ENCODE results near the gene SNAP47. TPM values are rescaled to one million over a fixed set of nuclear protein-coding genes. Genes with fewer than 3 reads are reported as not detected.

The SNAP47 gene
- total and polyA plus RNA-seq, 2 experiments from 2014 or later = 29.3 to 40.1 TPM

- no peak overlapping the region for H3K9ac ChIP-seq
- no peaks in the 10 kb centered on the region for H4K20me1 ChIP-seq (ENCODE audit: insufficient read depth)
- no peaks in the 10 kb centered on the region for H3F3A ChIP-seq (ENCODE audit: insufficient read depth)
- peaks cover 3% of the 10 kb centered on the region; the same call in 1 of the 2 replicates for H3K36me3 ChIP-seq (ENCODE audit: low read depth)
- no peaks in the 10 kb centered on the region for H3K9me3 ChIP-seq (ENCODE audit: low read depth)
- H3K9me2 ChIP-seq (ENCODE audit: insufficient read depth) = no peaks in the 10 kb centered on the region
- no peak overlapping the region for H3K4me3 ChIP-seq
- in situ Hi-C loops (cut with MboI) = no loop called here
- no peak overlapping the region for H2AFZ ChIP-seq
- H3K27me3 ChIP-seq (replicated peaks; ENCODE audit: insufficient read depth) = no peaks in the 10 kb centered on the region
- H3K79me2 ChIP-seq (ENCODE audit: insufficient read depth) = peaks cover 53% of the 10 kb centered on the region
- H3K4me2 ChIP-seq (ENCODE audit: unreplicated experiment) = no peak overlapping the region
- no peak overlapping the region for H3K27ac ChIP-seq
- DNase-seq = no peak
- TF ChIP-seq EZH2 (IDR thresholded peaks at IDR 0.05; ENCODE audit: insufficient read depth, poor library complexity, severe bottlenecking) (no peak), EZH2phosphoT487 (IDR thresholded peaks at IDR 0.05; ENCODE audit: insufficient read depth, low read depth) (no peak)
- H3K4me1 ChIP-seq (ENCODE audit: insufficient read depth) = peaks cover 7% of the 10 kb centered on the region; the same call in 1 of the 2 replicates
- 89 to 91% methylated on average over 14 to 15 of the region's 15 CpGs for WGBS, 2 experiments (ENCODE audit: low coverage in 1 of 2, low lambda C conversion rate in 2 of 2, missing lambda C conversion rate in 2 of 2)
Observed at GRCh38 chr1:227733309-227733705, 1.9 kb upstream of the SNAP47 start.

- peaks cover 59% of the 10 kb centered on the region for H3K79me2 ChIP-seq (ENCODE audit: insufficient read depth)
- peak overlapping the region; percentile 85 for H3K9ac ChIP-seq
- no peaks in the 10 kb centered on the region for H3K27me3 ChIP-seq (replicated peaks; ENCODE audit: insufficient read depth)
- H3K9me2 ChIP-seq (ENCODE audit: insufficient read depth) = no peaks in the 10 kb centered on the region
- 70 to 73% methylated on average over 23 to 24 of the region's 24 CpGs for WGBS, 2 experiments (ENCODE audit: low coverage in 1 of 2, low lambda C conversion rate in 2 of 2, missing lambda C conversion rate in 2 of 2)
- no peak for DNase-seq
- H3K4me2 ChIP-seq (ENCODE audit: unreplicated experiment) = peak overlapping the region; percentile 78
- H2AFZ ChIP-seq = peak overlapping the region; percentile 86; the same call in 1 of the 2 replicates
- H3K9me3 ChIP-seq (ENCODE audit: low read depth) = no peaks in the 10 kb centered on the region
- H3F3A ChIP-seq (ENCODE audit: insufficient read depth) = no peaks in the 10 kb centered on the region
- in situ Hi-C loops (cut with MboI) = no loop called here
- H3K4me3 ChIP-seq = peak overlapping the region; percentile 88
- no peak overlapping the region for H3K27ac ChIP-seq
- H4K20me1 ChIP-seq (ENCODE audit: insufficient read depth) = no peaks in the 10 kb centered on the region
- peaks cover 3% of the 10 kb centered on the region; the same call in 1 of the 2 replicates for H3K36me3 ChIP-seq (ENCODE audit: low read depth)
- TF ChIP-seq EZH2 (IDR thresholded peaks at IDR 0.05; ENCODE audit: insufficient read depth, poor library complexity, severe bottlenecking) = no peak
- no peak for TF ChIP-seq EZH2phosphoT487 (IDR thresholded peaks at IDR 0.05; ENCODE audit: insufficient read depth, low read depth)
- peaks cover 7% of the 10 kb centered on the region; the same call in 1 of the 2 replicates for H3K4me1 ChIP-seq (ENCODE audit: insufficient read depth)
Observed at GRCh38 chr1:227733751-227734545, 1.3 kb upstream of the SNAP47 start.

- no peaks in the 10 kb centered on the region for H3K9me2 ChIP-seq (ENCODE audit: insufficient read depth)
- in situ Hi-C loops (cut with MboI) = no loop called here
- no peak for TF ChIP-seq EZH2phosphoT487 (IDR thresholded peaks at IDR 0.05; ENCODE audit: insufficient read depth, low read depth)
- TF ChIP-seq EZH2 (IDR thresholded peaks at IDR 0.05; ENCODE audit: insufficient read depth, poor library complexity, severe bottlenecking) = no peak
- peaks cover 7% of the 10 kb centered on the region; the same call in 1 of the 2 replicates for H3K4me1 ChIP-seq (ENCODE audit: insufficient read depth)
- 2 to 3% methylated on average over 10 of the region's 10 CpGs for WGBS, 2 experiments (ENCODE audit: low coverage in 1 of 2, low lambda C conversion rate in 2 of 2, missing lambda C conversion rate in 2 of 2)
- H3K36me3 ChIP-seq (ENCODE audit: low read depth) = peaks cover 3% of the 10 kb centered on the region; the same call in 1 of the 2 replicates
- no peaks in the 10 kb centered on the region for H3K27me3 ChIP-seq (replicated peaks; ENCODE audit: insufficient read depth)
- H3K27ac ChIP-seq = no peak overlapping the region
- H4K20me1 ChIP-seq (ENCODE audit: insufficient read depth) = no peaks in the 10 kb centered on the region
- H3F3A ChIP-seq (ENCODE audit: insufficient read depth) = no peaks in the 10 kb centered on the region
- peak overlapping the region; percentile 88 for H3K4me3 ChIP-seq
- no peaks in the 10 kb centered on the region for H3K9me3 ChIP-seq (ENCODE audit: low read depth)
- peaks cover 65% of the 10 kb centered on the region for H3K79me2 ChIP-seq (ENCODE audit: insufficient read depth)
- peak overlapping the region; percentile 86 for H2AFZ ChIP-seq
- DNase-seq = peak; percentile 26
- H3K9ac ChIP-seq = peak overlapping the region; percentile 85
- H3K4me2 ChIP-seq (ENCODE audit: unreplicated experiment) = peak overlapping the region; percentile 78
Observed at GRCh38 chr1:227734546-227734855, 734 bp upstream of the SNAP47 start.

- no peaks in the 10 kb centered on the region for H4K20me1 ChIP-seq (ENCODE audit: insufficient read depth)
- in situ Hi-C loops (cut with MboI) = no loop called here
Observed at GRCh38 chr1:227735539-227736285, 477 bp downstream of the SNAP47 start.

More at GRCh38 chr1:227735539-227736285, 477 bp downstream of the SNAP47 start:
- H3K79me2 ChIP-seq (ENCODE audit: insufficient read depth) = peaks cover 77% of the 10 kb centered on the region
- no peaks in the 10 kb centered on the region for H3K9me2 ChIP-seq (ENCODE audit: insufficient read depth)
- H2AFZ ChIP-seq = peak overlapping the region; percentile 86
- 1 to 4% methylated on average over 11 to 31 of the region's 31 CpGs for WGBS, 2 experiments (ENCODE audit: low coverage in 1 of 2, low lambda C conversion rate in 2 of 2, missing lambda C conversion rate in 2 of 2)
- H3K9ac ChIP-seq = peak overlapping the region; percentile 85
- TF ChIP-seq EZH2 (IDR thresholded peaks at IDR 0.05; ENCODE audit: insufficient read depth, poor library complexity, severe bottlenecking) = no peak
- TF ChIP-seq EZH2phosphoT487 (IDR thresholded peaks at IDR 0.05; ENCODE audit: insufficient read depth, low read depth) = no peak
- peaks cover 3% of the 10 kb centered on the region; the same call in 1 of the 2 replicates for H3K36me3 ChIP-seq (ENCODE audit: low read depth)
- no peak for DNase-seq
- no peaks in the 10 kb centered on the region for H3K9me3 ChIP-seq (ENCODE audit: low read depth)
- no peaks in the 10 kb centered on the region for H3F3A ChIP-seq (ENCODE audit: insufficient read depth)
- H3K4me3 ChIP-seq = peak overlapping the region; percentile 88
- H3K27me3 ChIP-seq (replicated peaks; ENCODE audit: insufficient read depth) = no peaks in the 10 kb centered on the region
- no peak overlapping the region for H3K27ac ChIP-seq
- H3K4me1 ChIP-seq (ENCODE audit: insufficient read depth) = peaks cover 7% of the 10 kb centered on the region; the same call in 1 of the 2 replicates
- H3K4me2 ChIP-seq (ENCODE audit: unreplicated experiment) = peak overlapping the region; percentile 85

Data from GM23248 (cell line).